Spleen (tissue), 11 donors: ENCODE results near the gene PCNX2. TPM values are rescaled to one million over a fixed set of nuclear protein-coding genes. Genes with fewer than 3 reads are reported as not detected.

Experiments used
- DNase-seq: peaks from one replicate; pipeline ENCODE4 v3.0.0-alpha.2; 2020
- H3K27ac ChIP-seq, 8 donors: fragments of 200-600 bp; sonication (generic) in 7 of 8; 1 replicate in 4 of 8; 2 replicates in 4 of 8; pipeline versions ENCODE4 v1.5.0 to v1.8.0; 2016 to 2021; ENCODE audit warnings: inconsistent platforms in 4 of 8, mild to moderate bottlenecking in 4 of 8, moderate library complexity in 1 of 8
- H3K27me3 ChIP-seq, 7 donors: fragments of 200-600 bp; sonication (generic) in 6 of 7; replicated peaks in 1 of 7; 1 replicate in 4 of 7; 2 replicates in 3 of 7; pipeline versions ENCODE4 v1.5.0 to v1.8.0; 2016 to 2021; ENCODE audit warnings: inconsistent platforms in 3 of 7, mild to moderate bottlenecking in 1 of 7
- H3K36me3 ChIP-seq, 6 donors: fragments of 200-600 bp; sonication (generic) in 5 of 6; 1 replicate in 4 of 6; 2 replicates in 2 of 6; pipeline versions ENCODE4 v1.5.0 to v1.8.0; 2016 to 2021; ENCODE audit warnings: inconsistent platforms in 2 of 6
- H3K4me1 ChIP-seq, 6 donors: fragments of 200-600 bp; sonication (generic) in 5 of 6; 1 replicate in 3 of 6; 2 replicates in 3 of 6; pipeline versions ENCODE4 v1.5.0 to v1.8.0; 2016 to 2021; ENCODE audit warnings: inconsistent platforms in 3 of 6
- H3K4me3 ChIP-seq, 8 donors: fragments of 200-600 bp; sonication (generic) in 7 of 8; 1 replicate in 4 of 8; 2 replicates in 4 of 8; pipeline versions ENCODE4 v1.5.0 to v1.8.0; 2016 to 2021; ENCODE audit warnings: inconsistent platforms in 4 of 8, mild to moderate bottlenecking in 4 of 8, moderate library complexity in 2 of 8
- H3K9me3 ChIP-seq, 8 donors: fragments of 200-600 bp; sonication (generic) in 7 of 8; 1 replicate in 4 of 8; 2 replicates in 4 of 8; pipeline versions ENCODE4 v1.5.0 to v1.8.0; 2016 to 2021; ENCODE audit warnings: inconsistent platforms in 4 of 8
- CTCF ChIP-seq, 11 experiments: fragments of 200-600 bp in 7 of 11; fragments of 450-650 bp in 4 of 11; sonication (generic) in 4 of 11; IDR thresholded peaks in 8 of 11; conservative IDR thresholded peaks in 3 of 11; 1 replicate in 7 of 11; 2 replicates in 4 of 11; pipeline versions ENCODE4 v1.4.0 to v1.8.0; 2016 to 2021; ENCODE audit warnings: antibody characterized with exemption in 11 of 11, inconsistent platforms in 4 of 11, mild to moderate bottlenecking in 1 of 11
- POLR2A ChIP-seq, 3 donors: fragments of 450-650 bp; IDR thresholded peaks; one replicate each; pipeline ENCODE4 v1.5.1; 2017; ENCODE audit warnings: antibody characterized with exemption in 3 of 3, mild to moderate bottlenecking in 1 of 3
- POLR2AphosphoS5 ChIP-seq, 3 donors: sonication (generic); formaldehyde crosslinking; IDR thresholded peaks; one replicate each; pipeline ENCODE4 v1.5.1; 2017; ENCODE audit warnings: antibody characterized with exemption in 3 of 3
- WGBS, 5 donors: extraction: QIAGEN DNeasy Blood & Tissue Kit in 3 of 5; methylation state at CpG; one replicate each; pipeline versions ENCODE4 v1.1.5 to v1.1.7; 2013 to 2018; 5-methylcytosine and 5-hydroxymethylcytosine counted together
- intact Hi-C: fragments of 100-400 bp; cut with DNase I; formaldehyde crosslinking; loops from one replicate; pipeline ENCODE4 v1.15.0; 2023; ENCODE audit warnings: low total_unique reads
- polyA plus RNA-seq, 3 donors: library from polyadenylated mRNA; stranded (reverse); fragments of 200-250 nt; gene quantifications; one replicate each; pipeline ENCODE4 v1.2.1, GENCODE V29; 2013
- total RNA-seq, 7 donors: library from RNA; depleted of rRNA in 3 of 7; stranded (reverse); fragments of >200 nt in 3 of 7; fragmentation: NEBNext Ultra II Directional in 4 of 7; extraction: Animal tissue kit (Norgen Biotek cat#: 25700) in 4 of 7; gene quantifications; one replicate each; pipeline versions ENCODE4 v1.1.0 to v1.2.1, GENCODE V29; 2016 to 2021
- donor health status: healthy with polysubstance abuse.
- donor health status: DM: no; HTN: no; CAD: no; lungs with moderate emphysema.
- donor health status: DM: no; HTN: no; CAD: no.
- donor health status: Bipolar disorder and iron deficiency.
- donor health status: healthy.
- donor health status: DM: no; HTN: no; CAD: no.
- donor health status: DM: yes; HTN: yes; CAD: no.

Gene PCNX2
- total and polyA plus RNA-seq, 10 donors, result 4.0 to 26.5 (median 15.4) TPM

- Histone ChIP-seq H3K4me3 (no peak overlapping the region), H3K27me3 (no peaks in the 10 kb centered on the region), H3K36me3 (peaks cover 0 to 5% (median 0%) of the 10 kb centered on the region in 6 donors), H3K9me3 (no peaks in the 10 kb centered on the region), H3K27ac (no peak overlapping the region), H3K4me1 (no peaks in the 10 kb centered on the region)
- 93 to 99% (median 94%) methylated on average over 2 of the region's 2 CpGs for WGBS, 5 donors
- intact Hi-C loops, result no loop called here
- no peak for TF ChIP-seq CTCF (IDR thresholded peaks at IDR 0.05 in 8 of 11, conservative IDR thresholded peaks at IDR 0.05 in 3 of 11)
- no peak for TF ChIP-seq POLR2A (IDR thresholded peaks at IDR 0.05)
- no peak for TF ChIP-seq POLR2AphosphoS5 (IDR thresholded peaks at IDR 0.05)
- DNase-seq, result no peak
Measured at GRCh38 chr1:233102341-233102740, 193.2 kb downstream of the PCNX2 start.

- TF ChIP-seq CTCF (IDR thresholded peaks at IDR 0.05 in 8 of 11, conservative IDR thresholded peaks at IDR 0.05 in 3 of 11) (no peak), POLR2AphosphoS5 (IDR thresholded peaks at IDR 0.05) (no peak), POLR2A (IDR thresholded peaks at IDR 0.05) (no peak)
- H3K27ac ChIP-seq, result no peak overlapping the region
- no peaks in the 10 kb centered on the region for H3K4me1 ChIP-seq
- DNase-seq, result no peak
- 91 to 98% (median 97%) methylated on average over 1 of the region's 1 CpG for whole genome bisulfite sequencing, 5 donors
- no peaks in the 10 kb centered on the region for H3K27me3 ChIP-seq
- peaks cover 0 to 6% (median 0%) of the 10 kb centered on the region in 6 donors for H3K36me3 ChIP-seq
- intact Hi-C loops, result no loop called here
- H3K4me3 ChIP-seq, result no peak overlapping the region
- no peaks in the 10 kb centered on the region for H3K9me3 ChIP-seq
Measured at GRCh38 chr1:233097959-233098580, 197.5 kb downstream of the PCNX2 start.

GRCh38 chr1:233097546-233097945, 198.0 kb downstream of the PCNX2 start:
- Histone ChIP-seq H3K9me3 (no peaks in the 10 kb centered on the region), H3K36me3 (peaks cover 0 to 6% (median 0%) of the 10 kb centered on the region in 6 donors), H3K4me3 (no peak overlapping the region), H3K27ac (no peak overlapping the region), H3K4me1 (no peaks in the 10 kb centered on the region), H3K27me3 (no peaks in the 10 kb centered on the region)
- intact Hi-C loops, result no loop called here
- 75 to 94% (median 87%) methylated on average over 3 of the region's 3 CpGs for WGBS, 5 donors
- no peak for DNase-seq
- TF ChIP-seq POLR2AphosphoS5 (IDR thresholded peaks at IDR 0.05) (no peak), POLR2A (IDR thresholded peaks at IDR 0.05) (no peak)

GRCh38 chr1:233094691-233095090, 200.8 kb downstream of the PCNX2 start:
- 85 to 94% (median 92%) methylated on average over 1 of the region's 1 CpG for WGBS, 5 donors
- Histone ChIP-seq H3K4me1 (no peaks in the 10 kb centered on the region), H3K4me3 (no peak overlapping the region), H3K36me3 (peaks cover 0 to 15% (median 0%) of the 10 kb centered on the region in 6 donors), H3K27ac (no peak overlapping the region), H3K9me3 (no peaks in the 10 kb centered on the region), H3K27me3 (no peaks in the 10 kb centered on the region)
- TF ChIP-seq POLR2AphosphoS5 (IDR thresholded peaks at IDR 0.05), result no peak
- no peak for DNase-seq
- intact Hi-C loops, result no loop called here

- H3K27me3 ChIP-seq, result no peaks in the 10 kb centered on the region
- DNase-seq, result no peak
- H3K4me1 ChIP-seq, result no peaks in the 10 kb centered on the region
- WGBS, 5 donors, result 69 to 83% (median 81%) methylated on average over 2 of the region's 2 CpGs
- no peak overlapping the region for H3K27ac ChIP-seq
- peaks cover 0 to 19% (median 0%) of the 10 kb centered on the region in 6 donors for H3K36me3 ChIP-seq
- intact Hi-C loops, result no loop called here
- TF ChIP-seq POLR2AphosphoS5 (IDR thresholded peaks at IDR 0.05) (no peak), CTCF (IDR thresholded peaks at IDR 0.05 in 8 of 11, conservative IDR thresholded peaks at IDR 0.05 in 3 of 11) (no peak), POLR2A (IDR thresholded peaks at IDR 0.05) (no peak)
- H3K9me3 ChIP-seq, result no peaks in the 10 kb centered on the region
- H3K4me3 ChIP-seq, result no peak overlapping the region
Measured at GRCh38 chr1:233094269-233094668, 201.3 kb downstream of the PCNX2 start.
